ENCODE results near the gene PLPPR1. TPM values are rescaled to one million over a fixed set of nuclear protein-coding genes. Genes with fewer than 3 reads are reported as not detected.
A peak's percentile ranks its signal among the peaks of the same experiment; 100 is the strongest.

The PLPPR1 gene
- total RNA-seq (2021; ENCODE audit: unreplicated experiment) = not detected
- polyA plus RNA-seq (2012) = not detected in 2 replicates
- Bru-seq, nascent RNA = percentile 3 among the genes with signal in this experiment
- percentile 2 among the genes with signal in this experiment for BruChase-seq, experiment 1, labeled RNA remaining after a 6-hour chase
- BruChase-seq, experiment 2, labeled RNA remaining after a 2-hour chase = percentile 7 among the genes with signal in this experiment
- long read RNA-seq = 0 reads

- H3K36me3 ChIP-seq (ENCODE audit: control insufficient read depth in 1 of 2, insufficient read depth in 2 of 2, low read length in 2 of 2) = no peaks in the 10 kb centered on the region
- no peaks in the 10 kb centered on the region for H3K4me1 ChIP-seq (ENCODE audit: control insufficient read depth in 1 of 2, insufficient read depth in 2 of 2, low read length in 2 of 2)
- no peak within 1 kb of the TSS for H3K9ac ChIP-seq (ENCODE audit: low read length)
- H2AFZ ChIP-seq (ENCODE audit: low read depth, low read length, poor library complexity, severe bottlenecking) = no peak within 1 kb of the TSS
- DNase-seq (ENCODE audit: low read depth, low spot score) (no peak), ATAC-seq (no peak)
- ChIA-PET RAD21 (ENCODE audit: low non-redundant PET in 1 of 2, low total read pairs in 2 of 2, uncharacterized antibody in 2 of 2, unreplicated experiment in 2 of 2) (no interaction called here), POLR2A (no interaction called here), CTCF (no interaction called here)
- no TSS peak for BruUV-seq (replicated peaks)
- H3K9me2 ChIP-seq (ENCODE audit: insufficient read depth) = no peaks in the 10 kb centered on the region
- H4K20me1 ChIP-seq (ENCODE audit: insufficient read depth) = no peaks in the 10 kb centered on the region
- no peak within 1 kb of the TSS for H3K4me3 ChIP-seq (replicated peaks in 1 of 2; ENCODE audit: low read depth in 1 of 2, low read length in 2 of 2)
- H3K27me3 ChIP-seq (ENCODE audit: insufficient read depth, low read length) = no peaks in the 10 kb centered on the region; the same call in 1 of the 2 replicates
- no peak within 1 kb of the TSS for H3K27ac ChIP-seq (ENCODE audit: low read depth, low read length)
- TF ChIP-seq POLR2AphosphoS5 (IDR thresholded peaks at IDR 0.05; ENCODE audit: low read depth, low read length) = no peak
- no peak for TF ChIP-seq EZH2phosphoT487 (IDR thresholded peaks at IDR 0.05; ENCODE audit: borderline replicate concordance)
- TF ChIP-seq CEBPB (IDR thresholded peaks at IDR 0.05; ENCODE audit: low read depth) = no peak
- no peak for TF ChIP-seq SRF (IDR thresholded peaks at IDR 0.05; ENCODE audit: low read depth)
- TF ChIP-seq REST (IDR thresholded peaks at IDR 0.05; ENCODE audit: low read depth) = no peak
- TF ChIP-seq EZH2 (IDR thresholded peaks at IDR 0.05) = no peak
- TF ChIP-seq POLR2A (IDR thresholded peaks at IDR 0.05; ENCODE audit: borderline replicate concordance, extremely low read depth, insufficient read depth, insufficient read length) = no peak
- TF ChIP-seq SP1 (IDR thresholded peaks at IDR 0.05; ENCODE audit: low read depth) = no peak
- no peak for TF ChIP-seq ZFX (IDR thresholded peaks at IDR 0.05)
- TF ChIP-seq ZBTB33 (IDR thresholded peaks at IDR 0.05; ENCODE audit: extremely low read depth, insufficient replicate concordance, low read length) = no peak
- TF ChIP-seq YY1 (IDR thresholded peaks at IDR 0.05; ENCODE audit: extremely low read depth, insufficient replicate concordance, low read depth, low read length) = no peak
- TF ChIP-seq ELF1 (IDR thresholded peaks at IDR 0.05; ENCODE audit: borderline replicate concordance, low read depth) = no peak
- no peak for TF ChIP-seq CBX3 (IDR thresholded peaks at IDR 0.05; ENCODE audit: low read depth)
- TF ChIP-seq FOSL1 (IDR thresholded peaks at IDR 0.05; ENCODE audit: low read depth) = no peak
- intact Hi-C loops (cut with micrococcal nuclease) = no loop called here
- H3K9me3 ChIP-seq (ENCODE audit: control insufficient read depth in 1 of 2, insufficient read depth in 1 of 2, low read depth in 1 of 2, low read length in 2 of 2) = no peaks in the 10 kb centered on the region
- H3K4me2 ChIP-seq (ENCODE audit: low read length) = no peak within 1 kb of the TSS
- no peaks in the 10 kb centered on the region for H3K79me2 ChIP-seq (ENCODE audit: insufficient read depth, low read length)
Measured at GRCh38 chr9:101028346-101029314, at the start of gene PLPPR1. PLPPR1 (plus strand) TSS chr9:101028727.
